HepG2 (cell line): ENCODE data around the gene EXOC3L4. TPM values are rescaled to one million over a fixed set of nuclear protein-coding genes. Genes with fewer than 3 reads are reported as not detected.

Source experiments
- ATM ChIP-seq: fragments of 450-650 bp; IDR thresholded peaks from 2 replicates; pipeline ENCODE4 v1.7.1; 2017; ENCODE audit warnings: mild to moderate bottlenecking, borderline replicate concordance
- HDAC6 ChIP-seq: fragments of 200-600 bp; sonication (generic); IDR thresholded peaks from 2 replicates; pipeline ENCODE4 v1.7.0; 2017; ENCODE audit warnings: mild to moderate bottlenecking, antibody characterized with exemption, low read length, low read depth
- HINFP ChIP-seq: sonication (generic); formaldehyde crosslinking; IDR thresholded peaks from 2 replicates; pipeline ENCODE4 v1.4.0; 2020; ENCODE audit warnings: low read depth, mild to moderate bottlenecking, missing genetic modification reagents
- PCBP1 ChIP-seq: fragments of 200-400 bp; formaldehyde crosslinking; IDR thresholded peaks from 2 replicates; pipeline ENCODE4 v1.6.1; 2017; ENCODE audit warnings: mild to moderate bottlenecking, low read depth, low read length, borderline replicate concordance
- PHF21A ChIP-seq: sonication (generic); formaldehyde crosslinking; IDR thresholded peaks from 2 replicates; pipeline ENCODE4 v1.5.0; 2020; ENCODE audit warnings: mild to moderate bottlenecking, missing genetic modification reagents
- SP2 ChIP-seq: sonication (generic); formaldehyde crosslinking; IDR thresholded peaks from 2 replicates; pipeline ENCODE4 v1.5.1; 2020; ENCODE audit warnings: mild to moderate bottlenecking, missing genetic modification reagents
- SP5 ChIP-seq: IDR thresholded peaks from 2 replicates; pipeline ENCODE4 v1.6.1; 2016; ENCODE audit warnings: low read depth, borderline replicate concordance
- TBL1XR1 ChIP-seq: fragments of 150-350 bp; IDR thresholded peaks from 2 replicates; pipeline ENCODE4 v1.6.1; 2014; ENCODE audit warnings: borderline replicate concordance, low read length; ENCODE audit not compliant: partially characterized antibody
- ZBTB20 ChIP-seq: sonication (generic); formaldehyde crosslinking; IDR thresholded peaks from 2 replicates; pipeline ENCODE4 v1.8.1; 2023; ENCODE audit warnings: missing genetic modification reagents, low read depth, mild to moderate bottlenecking, borderline replicate concordance
- ZFAT ChIP-seq: sonication (generic); formaldehyde crosslinking; conservative IDR thresholded peaks from 2 replicates; pipeline ENCODE4 v1.8.1; 2023; ENCODE audit warnings: missing genetic modification reagents, inconsistent platforms
- ZFP41 ChIP-seq: sonication (generic); formaldehyde crosslinking; IDR thresholded peaks from 2 replicates; pipeline ENCODE4 v1.4.0; 2020; ENCODE audit warnings: mild to moderate bottlenecking, missing genetic modification reagents, borderline replicate concordance
- ZFP90 ChIP-seq: sonication (generic); formaldehyde crosslinking; IDR thresholded peaks from 2 replicates; pipeline ENCODE4 v1.8.0; 2022; ENCODE audit warnings: missing genetic modification reagents, mild to moderate bottlenecking, inconsistent platforms, borderline replicate concordance
- ZNF549 ChIP-seq: sonication (generic); formaldehyde crosslinking; IDR thresholded peaks from 2 replicates; pipeline ENCODE4 v1.5.0; 2020; ENCODE audit warnings: missing genetic modification reagents
- ZNF639 ChIP-seq: conservative IDR thresholded peaks from 2 replicates; pipeline ENCODE4 v1.6.1; 2018; ENCODE audit warnings: missing genetic modification reagents
- ZNF724P ChIP-seq: sonication (generic); formaldehyde crosslinking; IDR thresholded peaks from 2 replicates; pipeline ENCODE4 v1.8.0; 2022; ENCODE audit warnings: missing genetic modification reagents, borderline replicate concordance
- ZNF761 ChIP-seq: sonication (generic); formaldehyde crosslinking; conservative IDR thresholded peaks from 2 replicates; pipeline ENCODE4 v1.4.0; 2020; ENCODE audit warnings: mild to moderate bottlenecking, missing genetic modification reagents
- ZSCAN5A ChIP-seq: sonication (generic); formaldehyde crosslinking; IDR thresholded peaks from 2 replicates; pipeline ENCODE4 v1.8.0; 2022; ENCODE audit warnings: mild to moderate bottlenecking, missing genetic modification reagents, borderline replicate concordance
- polyA plus RNA-seq, 8 experiments: library from polyadenylated mRNA; depleted of rRNA in 3 of 8; stranded (reverse) in 7 of 8; unstranded in 1 of 8; fragments of >200 nt; fragmentation: Illumina TruSeq in 4 of 8; extraction: Trizol in 4 of 8; gene quantifications; 2 replicates each; pipeline versions ENCODE4 v1.2.1 to v1.2.3, GENCODE V29; 2011 to 2016; ENCODE audit warnings: low read depth in 4 of 8, missing spikeins in 1 of 8, mixed read lengths in 1 of 8; ENCODE audit not compliant: insufficient read depth in 1 of 8
- total RNA-seq, 5 experiments: library from RNA; depleted of rRNA; stranded (reverse); fragments of >200 nt; fragmentation: Illumina TruSeq; extraction: Trizol; gene quantifications; 2 replicates each; pipeline ENCODE4 v1.2.3, GENCODE V29; 2016; ENCODE audit warnings: low read depth in 1 of 5
- TF ChIP-seq, protein P1 (sequence below): sonication (generic); formaldehyde crosslinking; IDR thresholded peaks from 2 replicates; pipeline ENCODE4 v1.5.1; 2020; ENCODE audit warnings: mild to moderate bottlenecking, moderate library complexity, missing genetic modification reagents
- TF ChIP-seq, protein P2 (sequence below): sonication (generic); formaldehyde crosslinking; IDR thresholded peaks from 2 replicates; pipeline ENCODE4 v1.4.0; 2020; ENCODE audit warnings: missing genetic modification reagents
- TF ChIP-seq, protein P3 (sequence below): sonication (generic); formaldehyde crosslinking; IDR thresholded peaks from 2 replicates; pipeline ENCODE4 v1.4.0; 2020; ENCODE audit warnings: mild to moderate bottlenecking, missing genetic modification reagents
- TF ChIP-seq, protein P4 (sequence below): sonication (generic); formaldehyde crosslinking; IDR thresholded peaks from 2 replicates; pipeline ENCODE4 v1.4.0; 2020; ENCODE audit warnings: missing genetic modification reagents

EXOC3L4 gene
- total and polyA plus RNA-seq, 2 of the 13 experiments (the other 11 are each of a cell fraction or from before 2014, with no cell fraction given) = 11.8 to 27.0 TPM

- TF ChIP-seq, protein P1, sequence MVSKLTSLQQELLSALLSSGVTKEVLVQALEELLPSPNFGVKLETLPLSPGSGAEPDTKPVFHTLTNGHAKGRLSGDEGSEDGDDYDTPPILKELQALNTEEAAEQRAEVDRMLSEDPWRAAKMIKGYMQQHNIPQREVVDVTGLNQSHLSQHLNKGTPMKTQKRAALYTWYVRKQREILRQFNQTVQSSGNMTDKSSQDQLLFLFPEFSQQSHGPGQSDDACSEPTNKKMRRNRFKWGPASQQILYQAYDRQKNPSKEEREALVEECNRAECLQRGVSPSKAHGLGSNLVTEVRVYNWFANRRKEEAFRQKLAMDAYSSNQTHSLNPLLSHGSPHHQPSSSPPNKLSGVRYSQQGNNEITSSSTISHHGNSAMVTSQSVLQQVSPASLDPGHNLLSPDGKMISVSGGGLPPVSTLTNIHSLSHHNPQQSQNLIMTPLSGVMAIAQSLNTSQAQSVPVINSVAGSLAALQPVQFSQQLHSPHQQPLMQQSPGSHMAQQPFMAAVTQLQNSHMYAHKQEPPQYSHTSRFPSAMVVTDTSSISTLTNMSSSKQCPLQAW (CRISPR knock-in tag) = peak; percentile 95
- TF ChIP-seq, protein P2, sequence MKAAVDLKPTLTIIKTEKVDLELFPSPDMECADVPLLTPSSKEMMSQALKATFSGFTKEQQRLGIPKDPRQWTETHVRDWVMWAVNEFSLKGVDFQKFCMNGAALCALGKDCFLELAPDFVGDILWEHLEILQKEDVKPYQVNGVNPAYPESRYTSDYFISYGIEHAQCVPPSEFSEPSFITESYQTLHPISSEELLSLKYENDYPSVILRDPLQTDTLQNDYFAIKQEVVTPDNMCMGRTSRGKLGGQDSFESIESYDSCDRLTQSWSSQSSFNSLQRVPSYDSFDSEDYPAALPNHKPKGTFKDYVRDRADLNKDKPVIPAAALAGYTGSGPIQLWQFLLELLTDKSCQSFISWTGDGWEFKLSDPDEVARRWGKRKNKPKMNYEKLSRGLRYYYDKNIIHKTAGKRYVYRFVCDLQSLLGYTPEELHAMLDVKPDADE (CRISPR knock-in tag) = no peak
- TF ChIP-seq ATM (no peak), ZNF639 (CRISPR knock-in tag) (peak; percentile 58; the same call in 1 of the 2 replicates), ZNF549 (CRISPR knock-in tag) (no peak), HINFP (CRISPR knock-in tag) (no peak), ZNF761 (CRISPR knock-in tag) (no peak), SP2 (CRISPR knock-in tag) (no peak), ZFAT (CRISPR knock-in tag) (no peak), SP5 (CRISPR knock-in tag) (peak; percentile 94), PCBP1 (peak; percentile 71; the same call in 1 of the 2 replicates), PHF21A (peak; percentile 96), ZBTB20 (CRISPR knock-in tag) (peak; percentile 75; the same call in 1 of the 2 replicates), TBL1XR1 (peak; percentile 77), ZSCAN5A (CRISPR knock-in tag) (no peak; the same call in 1 of the 2 replicates), HDAC6 (no peak), ZNF724P (CRISPR knock-in tag) (no peak), ZFP90 (CRISPR knock-in tag) (peak; percentile 88), ZFP41 (CRISPR knock-in tag) (peak; percentile 84)
- TF ChIP-seq, protein P3, sequence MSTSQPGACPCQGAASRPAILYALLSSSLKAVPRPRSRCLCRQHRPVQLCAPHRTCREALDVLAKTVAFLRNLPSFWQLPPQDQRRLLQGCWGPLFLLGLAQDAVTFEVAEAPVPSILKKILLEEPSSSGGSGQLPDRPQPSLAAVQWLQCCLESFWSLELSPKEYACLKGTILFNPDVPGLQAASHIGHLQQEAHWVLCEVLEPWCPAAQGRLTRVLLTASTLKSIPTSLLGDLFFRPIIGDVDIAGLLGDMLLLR (CRISPR knock-in tag) = peak; percentile 59; the same call in 1 of the 2 replicates
- TF ChIP-seq, protein P4, sequence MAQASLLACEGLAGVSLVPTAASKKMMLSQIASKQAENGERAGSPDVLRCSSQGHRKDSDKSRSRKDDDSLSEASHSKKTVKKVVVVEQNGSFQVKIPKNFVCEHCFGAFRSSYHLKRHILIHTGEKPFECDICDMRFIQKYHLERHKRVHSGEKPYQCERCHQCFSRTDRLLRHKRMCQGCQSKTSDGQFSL (CRISPR knock-in tag) = peak; percentile 97
Observed at GRCh38 chr14:103099081-103099732, 4.7 kb downstream of the EXOC3L4 start (continued).
